Mucosa of rectum (tissue), 2 donors: ENCODE data around the gene MAP7.
A peak's percentile ranks its signal among the peaks of the same experiment; 100 is the strongest.
"Not testable (repeated sequence)": the region's sequence is repeated elsewhere in the genome, so short reads cannot be mapped to it uniquely, and the experiment has no call there.

Source experiments
- H3K27ac ChIP-seq, 2 donors: one replicate each; pipeline ENCODE4 v1.7.0; 2013; ENCODE audit warnings: inconsistent platforms in 2 of 2, low read depth in 2 of 2, low read length in 2 of 2
- H3K27me3 ChIP-seq, 2 donors: one replicate each; pipeline ENCODE4 v1.7.0; 2013; ENCODE audit warnings: low read length in 2 of 2; ENCODE audit not compliant: control insufficient read depth in 2 of 2, insufficient read depth in 2 of 2
- H3K36me3 ChIP-seq, 2 donors: one replicate each; pipeline ENCODE4 v1.7.0; 2013; ENCODE audit warnings: low read length in 2 of 2; ENCODE audit not compliant: control insufficient read depth in 2 of 2, insufficient read depth in 2 of 2
- H3K4me1 ChIP-seq, 2 donors: one replicate each; pipeline ENCODE4 v1.7.0; 2013; ENCODE audit warnings: low read length in 2 of 2, mild to moderate bottlenecking in 1 of 2; ENCODE audit not compliant: control insufficient read depth in 2 of 2, insufficient read depth in 2 of 2
- H3K4me3 ChIP-seq, 2 donors: one replicate each; pipeline ENCODE4 v1.7.0; 2013; ENCODE audit warnings: low read length in 2 of 2
- H3K9ac ChIP-seq, 2 donors: one replicate each; pipeline ENCODE4 v1.7.0; 2013; ENCODE audit warnings: low read length in 2 of 2, low read depth in 1 of 2, mild to moderate bottlenecking in 1 of 2
- H3K9me3 ChIP-seq, 2 donors: one replicate each; pipeline ENCODE4 v1.7.0; 2013; ENCODE audit warnings: low read length in 2 of 2; ENCODE audit not compliant: control insufficient read depth in 2 of 2
- donor health status: healthy.
- donor health status: Normal muscosa, but diverticular disease.

The MAP7 gene

GRCh38 chr6:136438441-136438840, 111.8 kb downstream of the MAP7 start:
- H3K4me1 ChIP-seq: peaks cover 22 to 35% of the 10 kb centered on the region in 2 donors
- H3K27me3 ChIP-seq: no peaks in the 10 kb centered on the region
- H3K9me3 ChIP-seq: no peaks in the 10 kb centered on the region
- H3K9ac ChIP-seq: no peak overlapping the region
- H3K27ac ChIP-seq: peak overlapping the region in 1 of 2 donors; percentile 81
- no peaks in the 10 kb centered on the region for H3K36me3 ChIP-seq
- H3K4me3 ChIP-seq: no peak overlapping the region

GRCh38 chr6:136437246-136437645, 113.0 kb downstream of the MAP7 start:
- no peak overlapping the region for H3K27ac ChIP-seq
- H3K9ac ChIP-seq: no peak overlapping the region
- no peaks in the 10 kb centered on the region for H3K27me3 ChIP-seq
- H3K4me3 ChIP-seq: no peak overlapping the region
- H3K36me3 ChIP-seq: no peaks in the 10 kb centered on the region
- H3K9me3 ChIP-seq: no peaks in the 10 kb centered on the region
- H3K4me1 ChIP-seq: peaks cover 22 to 35% of the 10 kb centered on the region in 2 donors

DNA sequence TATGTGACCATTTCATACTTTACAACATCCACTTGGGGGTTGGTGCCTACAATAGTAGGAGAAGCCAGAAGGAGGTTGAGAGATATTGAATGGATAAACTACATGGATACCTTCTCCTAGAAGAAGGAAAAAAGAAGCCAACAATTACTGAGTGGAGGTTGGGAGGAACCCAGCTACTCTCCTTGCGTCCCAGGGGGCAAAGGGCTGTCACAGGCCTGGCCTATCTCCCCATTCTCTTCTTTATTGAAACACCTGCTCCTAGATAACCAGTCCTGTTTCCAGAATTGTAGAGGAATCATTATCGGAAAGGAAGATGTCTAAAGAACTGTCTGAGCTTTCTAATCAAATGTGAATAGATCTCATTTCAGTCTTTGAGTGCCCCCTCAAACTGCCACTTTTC, 115.1 kb downstream of the MAP7 start:
- Histone ChIP-seq H3K4me1 (peaks cover 18 to 30% of the 10 kb centered on the region in 2 donors), H3K9me3 (no peaks in the 10 kb centered on the region), H3K27ac (peak overlapping the region; percentile 17 to 36), H3K4me3 (no peak overlapping the region), H3K36me3 (no peaks in the 10 kb centered on the region), H3K27me3 (no peaks in the 10 kb centered on the region), H3K9ac (no peak overlapping the region)

DNA sequence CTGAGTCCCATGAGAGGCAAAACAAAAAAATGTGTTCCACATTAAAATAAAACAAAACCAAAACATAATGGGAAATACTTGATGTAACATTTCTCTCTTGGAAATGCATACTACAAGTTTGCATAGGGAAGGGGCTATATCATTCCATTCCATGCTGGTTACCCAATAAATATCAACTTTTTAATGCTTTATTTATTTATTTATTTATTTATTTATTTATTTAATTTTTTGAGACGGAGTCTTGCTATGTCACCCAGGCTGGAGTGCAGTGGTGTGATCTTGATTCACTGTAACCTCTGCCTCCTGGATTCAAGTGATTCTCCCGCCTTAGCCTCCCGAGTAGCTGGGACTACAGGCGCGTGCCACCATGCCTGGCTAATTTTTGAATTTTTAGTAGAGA, 118.9 kb downstream of the MAP7 start:
- not testable (repeated sequence) for H3K9ac ChIP-seq, H3K9me3 ChIP-seq, H3K27me3 ChIP-seq, H3K4me1 ChIP-seq, H3K27ac ChIP-seq, H3K4me3 ChIP-seq, H3K36me3 ChIP-seq

- H3K27me3 ChIP-seq: no peaks in the 10 kb centered on the region
- H3K4me3 ChIP-seq: no peak overlapping the region
- no peaks in the 10 kb centered on the region for H3K4me1 ChIP-seq
- no peak overlapping the region for H3K27ac ChIP-seq
- no peaks in the 10 kb centered on the region for H3K9me3 ChIP-seq
- H3K9ac ChIP-seq: no peak overlapping the region
- H3K36me3 ChIP-seq: no peaks in the 10 kb centered on the region
Observed at GRCh38 chr6:136429264-136430065, 120.8 kb downstream of the MAP7 start.

GRCh38 chr6:136427378-136427717, 122.9 kb downstream of the MAP7 start:
- no peaks in the 10 kb centered on the region for H3K27me3 ChIP-seq
- H3K4me3 ChIP-seq: no peak overlapping the region
- no peak overlapping the region for H3K9ac ChIP-seq
- H3K4me1 ChIP-seq: peaks cover 0 to 6% of the 10 kb centered on the region in 2 donors
- H3K36me3 ChIP-seq: no peaks in the 10 kb centered on the region
- H3K27ac ChIP-seq: no peak overlapping the region
- H3K9me3 ChIP-seq: no peaks in the 10 kb centered on the region

DNA sequence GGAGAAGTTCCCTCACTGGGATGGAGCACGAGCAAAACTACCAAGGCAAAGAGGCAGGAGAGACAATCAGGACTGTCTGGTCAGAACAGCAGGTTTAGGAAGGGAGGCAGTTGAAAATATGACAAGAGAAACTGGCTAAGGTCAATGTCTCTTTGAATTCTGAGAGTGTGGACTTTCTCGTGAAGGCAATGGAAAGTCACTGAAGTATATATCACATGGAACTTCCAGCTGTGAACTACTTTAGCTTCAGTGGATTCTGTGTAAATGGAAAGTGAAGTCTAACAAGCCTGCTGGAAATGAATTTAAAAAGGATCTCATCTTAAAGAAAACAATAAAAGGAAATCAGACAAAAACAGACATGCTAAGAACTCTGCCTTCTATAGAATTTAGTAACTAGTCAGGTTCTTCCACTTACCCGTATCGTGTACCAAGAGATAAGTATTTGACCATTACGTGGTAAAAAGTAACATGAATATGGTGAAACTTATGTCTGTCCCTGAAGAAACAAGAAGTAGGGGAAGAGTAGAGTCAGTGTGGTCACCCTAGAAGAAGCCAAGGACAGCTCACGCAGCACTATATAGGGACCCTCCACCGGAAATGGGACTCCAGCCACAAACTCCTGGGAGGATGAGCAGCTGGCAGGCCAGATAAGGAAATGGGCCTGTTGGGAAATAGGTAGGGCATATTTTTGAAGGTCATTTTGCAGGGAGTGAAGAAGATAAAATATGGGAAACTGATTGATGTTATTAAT, 123.4 kb downstream of the MAP7 start:
- Histone ChIP-seq H3K36me3 (no peaks in the 10 kb centered on the region), H3K9ac (no peak overlapping the region), H3K4me1 (peaks cover 0 to 6% of the 10 kb centered on the region in 2 donors), H3K9me3 (no peaks in the 10 kb centered on the region), H3K27me3 (no peaks in the 10 kb centered on the region), H3K4me3 (no peak overlapping the region), H3K27ac (no peak overlapping the region)

GRCh38 chr6:136425793-136426192, 124.4 kb downstream of the MAP7 start:
- H3K27ac ChIP-seq: no peak overlapping the region
- no peak overlapping the region for H3K4me3 ChIP-seq
- no peaks in the 10 kb centered on the region for H3K36me3 ChIP-seq
- H3K9ac ChIP-seq: no peak overlapping the region
- no peaks in the 10 kb centered on the region for H3K27me3 ChIP-seq
- H3K4me1 ChIP-seq: peaks cover 0 to 13% of the 10 kb centered on the region in 2 donors
- no peaks in the 10 kb centered on the region for H3K9me3 ChIP-seq

DNA sequence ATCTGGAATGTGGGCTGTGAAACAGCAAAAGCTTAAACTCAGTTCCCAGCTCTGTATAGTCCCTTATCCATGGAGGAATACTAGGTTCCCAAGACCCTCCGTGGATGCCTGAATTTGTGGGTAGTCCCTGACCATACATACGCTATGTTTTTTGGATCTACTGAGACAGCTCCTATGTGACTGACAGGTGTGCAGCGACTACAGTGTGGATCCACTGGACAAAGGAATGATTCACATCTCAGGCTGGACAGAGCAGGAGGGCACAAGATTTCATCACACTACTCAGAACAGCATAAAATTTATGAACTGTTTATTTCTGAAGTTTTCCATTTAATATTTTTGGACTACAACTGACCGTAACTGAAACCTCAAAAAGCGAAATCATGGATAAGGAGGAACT, 125.3 kb downstream of the MAP7 start:
- Histone ChIP-seq H3K27me3 (no peaks in the 10 kb centered on the region), H3K4me1 (peaks cover 4 to 16% of the 10 kb centered on the region in 2 donors), H3K36me3 (peaks cover 0 to 3% of the 10 kb centered on the region in 2 donors), H3K4me3 (no peak overlapping the region), H3K9ac (no peak overlapping the region), H3K27ac (no peak overlapping the region), H3K9me3 (no peaks in the 10 kb centered on the region)

DNA sequence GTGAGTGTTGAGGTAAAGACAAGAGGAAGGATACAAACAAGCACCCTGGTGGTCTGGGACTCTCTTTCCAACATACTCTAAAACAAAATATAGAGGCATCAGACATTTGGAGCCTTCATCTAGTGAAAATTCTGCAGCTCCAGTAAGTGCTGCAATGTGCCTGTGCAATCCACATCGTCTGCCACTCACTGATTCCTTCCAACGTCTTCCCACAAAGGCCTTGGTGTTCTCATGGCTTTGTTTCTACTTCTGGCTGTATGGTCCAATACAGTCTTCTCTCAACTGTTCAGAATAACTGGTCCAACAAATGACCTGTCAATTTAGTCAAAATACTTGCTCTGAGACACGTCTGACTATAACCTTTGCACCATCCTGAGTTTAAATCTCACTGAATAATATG, 125.8 kb downstream of the MAP7 start:
- Histone ChIP-seq H3K4me1 (peaks cover 4 to 16% of the 10 kb centered on the region in 2 donors), H3K36me3 (peaks cover 3 to 5% of the 10 kb centered on the region in 2 donors), H3K27me3 (no peaks in the 10 kb centered on the region), H3K4me3 (no peak overlapping the region), H3K27ac (no peak overlapping the region), H3K9me3 (no peaks in the 10 kb centered on the region), H3K9ac (no peak overlapping the region)
